GM19239 (cell line): ENCODE measurements around the gene WDR88.

Experiments
- DNase-seq: peaks from one replicate; pipeline ENCODE4 v3.0.0; 2011; ENCODE audit warnings: low spot score; ENCODE audit not compliant: insufficient read length
- FAIRE-seq: peaks from 2 replicates; lab custom pipeline; 2011; peaks lifted over from hg19 to GRCh38; lab: Jason Lieb, UNC

The WDR88 gene

DNA sequence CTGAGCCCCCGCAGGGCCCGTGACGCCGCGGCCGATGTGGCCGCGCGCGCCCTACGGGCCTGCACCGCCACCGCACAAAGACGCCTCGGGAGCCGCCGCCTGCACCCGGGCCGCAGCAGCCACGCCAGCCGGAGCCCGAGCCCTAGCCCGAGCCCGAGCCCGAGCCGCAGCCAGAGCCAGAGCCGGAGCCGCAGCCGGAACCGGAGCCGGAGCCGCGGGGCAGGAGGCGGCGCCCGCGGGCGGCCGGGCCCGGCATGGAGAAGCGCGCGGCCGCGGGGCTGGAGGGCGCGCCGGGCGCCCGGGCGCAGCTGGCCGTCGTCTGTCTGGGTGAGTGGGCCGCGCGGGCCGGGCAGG, 62.6 kb downstream of the WDR88 start:
- FAIRE-seq: no peak
- no peak for DNase-seq

- no peak for FAIRE-seq
Measured at GRCh38 chr19:33194886-33195644, 63.2 kb downstream of the WDR88 start.

GRCh38 chr19:33195645-33196347, 63.9 kb downstream of the WDR88 start:
- FAIRE-seq (no peak), DNase-seq (no peak)

More at GRCh38 chr19:33194886-33195644, 63.2 kb downstream of the WDR88 start:
- DNase-seq: no peak

DNA sequence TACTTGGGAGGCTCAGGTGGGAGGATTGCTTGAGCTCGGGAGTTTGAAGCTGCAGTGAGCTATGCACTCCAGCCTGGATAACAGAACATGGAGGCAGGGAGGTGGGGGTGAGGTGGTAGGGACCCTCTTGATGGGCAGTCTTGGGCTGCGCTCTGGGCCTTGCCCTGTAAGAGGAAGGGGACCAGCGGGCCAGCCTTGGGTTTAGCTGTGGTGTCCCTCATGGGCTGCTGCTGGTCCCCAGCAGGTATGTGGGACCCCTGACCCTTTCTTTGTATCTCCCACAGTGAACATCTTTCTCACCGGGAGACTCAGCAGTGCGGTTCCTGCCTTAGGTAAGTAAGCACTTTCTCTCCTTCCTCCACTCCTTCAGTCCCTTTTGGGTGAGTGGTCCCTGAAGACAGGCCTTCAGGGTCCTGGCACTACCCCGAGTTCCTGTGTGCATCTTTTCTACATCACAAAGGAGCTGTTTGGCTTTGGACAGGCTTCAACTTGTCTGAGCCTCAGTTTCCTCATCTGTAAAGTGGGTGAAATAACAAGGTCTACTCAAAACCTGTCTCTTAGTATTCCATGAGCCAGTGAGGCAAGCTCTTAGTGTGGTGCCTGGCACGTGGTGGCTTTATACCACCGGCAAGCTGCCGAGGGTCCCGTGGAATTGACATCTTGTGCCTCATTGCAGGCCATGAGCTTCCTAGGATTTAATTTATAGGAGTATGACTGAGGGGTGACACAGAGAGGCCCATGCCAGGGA, 64.7 kb downstream of the WDR88 start:
- DNase-seq: no peak
- no peak for FAIRE-seq

GRCh38 chr19:33197591-33198000, 65.7 kb downstream of the WDR88 start:
- DNase-seq (no peak), FAIRE-seq (no peak)

DNA sequence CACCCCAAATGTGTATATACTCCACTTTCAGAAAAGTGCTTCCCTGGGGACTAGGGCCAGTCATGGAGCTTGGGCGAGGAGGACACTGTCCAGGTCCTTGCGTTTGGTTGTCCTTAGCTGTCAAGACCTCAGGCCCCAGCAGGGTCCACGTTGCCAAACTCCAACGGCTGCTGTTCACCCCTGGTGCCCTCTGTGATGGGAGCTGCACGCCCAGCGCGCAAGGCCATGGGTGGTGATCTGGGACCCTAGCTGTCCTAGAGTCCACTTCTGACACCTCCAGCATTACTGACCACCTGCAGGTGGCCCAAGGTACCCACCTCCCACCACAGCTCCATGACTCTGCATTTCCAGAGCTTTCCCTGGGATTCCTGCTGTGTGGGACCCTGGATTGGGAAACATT, 66.3 kb downstream of the WDR88 start:
- FAIRE-seq (no peak), DNase-seq (no peak)

- FAIRE-seq: no peak
- no peak for DNase-seq
Measured at GRCh38 chr19:33199441-33200265, 67.7 kb downstream of the WDR88 start.

DNA sequence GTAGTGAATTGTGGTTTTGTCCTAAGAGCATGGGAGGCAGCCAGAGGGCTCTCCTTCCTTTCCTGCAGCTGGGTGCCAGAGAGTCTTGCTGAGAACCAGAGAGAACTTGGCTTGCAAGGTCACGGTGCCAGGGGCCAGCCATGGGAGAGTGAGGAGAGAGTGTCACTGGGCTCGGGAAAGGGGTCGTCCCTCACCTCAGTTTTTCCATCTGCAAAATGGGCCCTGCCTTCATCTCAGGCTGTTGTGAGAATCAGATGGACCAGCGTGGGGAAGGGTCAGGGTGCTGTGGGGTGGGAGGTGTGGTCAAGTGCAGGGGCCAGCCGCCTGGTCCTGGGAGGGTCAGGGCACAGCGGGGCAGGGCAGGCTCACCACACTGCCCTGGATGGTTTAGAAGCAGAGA, 69.6 kb downstream of the WDR88 start:
- no peak for DNase-seq
- FAIRE-seq: no peak

DNA sequence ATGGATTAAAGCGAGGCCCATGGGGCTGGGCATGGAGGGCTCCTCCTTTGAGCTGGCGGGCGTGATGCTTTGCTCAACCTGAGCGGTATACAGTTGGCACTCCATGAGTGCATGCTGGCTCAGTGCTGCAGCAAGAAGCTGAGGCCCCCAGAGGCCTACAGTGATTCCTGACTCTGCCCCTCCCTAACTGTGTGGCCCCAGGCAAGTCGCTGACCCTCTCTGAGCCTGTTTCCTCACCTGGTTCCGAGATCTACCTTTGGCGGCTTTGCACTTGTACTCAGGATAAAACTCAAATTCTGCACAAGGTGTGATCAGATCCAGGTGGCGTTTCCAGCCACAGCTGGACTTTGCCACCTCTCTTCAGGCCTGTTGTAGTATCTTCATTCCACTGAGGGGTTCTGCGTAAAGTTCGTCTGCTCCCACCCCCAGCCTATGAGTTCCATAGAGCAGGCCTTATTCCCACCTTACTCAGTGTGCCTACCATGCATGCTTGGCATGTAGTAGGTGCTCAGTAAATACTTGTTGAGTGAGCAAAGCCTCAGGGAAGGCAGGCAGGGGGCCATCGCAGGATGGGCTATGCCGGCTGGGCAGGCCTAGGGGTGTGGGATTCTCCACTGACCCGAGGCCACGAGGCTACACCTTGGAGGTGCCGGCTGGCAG, 70.1 kb downstream of the WDR88 start:
- FAIRE-seq: no peak

GRCh38 chr19:33202546-33203507, 70.9 kb downstream of the WDR88 start:
- FAIRE-seq: no peak

More for the DNA sequence above, 70.1 kb downstream of the WDR88 start:
- DNase-seq: no peak

GRCh38 chr19:33203529-33203928, 71.6 kb downstream of the WDR88 start:
- no peak for FAIRE-seq

More at GRCh38 chr19:33202546-33203507, 70.9 kb downstream of the WDR88 start:
- DNase-seq: no peak

DNA sequence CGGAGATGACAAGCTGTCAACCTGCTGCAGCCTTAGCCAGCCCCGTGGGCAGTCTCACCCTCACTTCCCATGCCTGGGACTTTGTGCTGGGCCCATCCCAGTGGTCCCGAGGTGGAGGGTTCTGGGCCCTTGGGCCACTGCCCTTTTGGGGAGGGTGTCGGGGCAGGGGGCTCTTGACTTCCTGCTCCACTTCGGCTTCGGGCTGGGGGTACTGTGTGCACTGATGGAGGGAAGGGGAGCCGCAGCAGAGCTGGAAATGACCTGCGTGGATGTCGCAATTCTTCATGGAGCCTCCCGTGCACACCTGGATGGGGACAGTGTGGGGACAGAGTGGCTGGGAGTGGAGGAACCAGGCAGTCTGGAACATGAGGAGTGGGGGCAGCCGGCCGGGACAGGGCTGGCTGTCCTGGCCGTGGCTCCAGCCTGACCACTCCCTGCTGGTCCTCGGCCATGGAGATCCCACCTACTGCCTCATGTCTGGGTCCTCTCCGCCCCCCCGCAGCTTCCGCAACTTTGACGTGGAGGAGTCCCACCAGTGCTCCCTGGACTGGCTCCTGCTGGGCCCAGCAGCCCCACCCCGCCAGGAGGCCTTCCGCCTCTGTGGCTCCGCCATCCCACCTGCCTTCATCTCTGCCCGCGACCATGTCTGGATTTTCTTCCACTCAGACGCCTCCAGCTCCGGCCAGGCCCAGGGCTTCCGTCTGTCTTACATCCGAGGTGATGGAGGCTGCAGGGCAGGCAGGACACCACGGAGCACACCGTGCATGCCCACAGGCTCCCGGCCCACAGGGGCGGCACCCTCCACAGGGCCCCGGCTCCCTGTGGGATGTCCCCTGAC, 72.4 kb downstream of the WDR88 start:
- DNase-seq: no peak
- FAIRE-seq: no peak

More at GRCh38 chr19:33203529-33203928, 71.6 kb downstream of the WDR88 start:
- no peak for DNase-seq

DNA sequence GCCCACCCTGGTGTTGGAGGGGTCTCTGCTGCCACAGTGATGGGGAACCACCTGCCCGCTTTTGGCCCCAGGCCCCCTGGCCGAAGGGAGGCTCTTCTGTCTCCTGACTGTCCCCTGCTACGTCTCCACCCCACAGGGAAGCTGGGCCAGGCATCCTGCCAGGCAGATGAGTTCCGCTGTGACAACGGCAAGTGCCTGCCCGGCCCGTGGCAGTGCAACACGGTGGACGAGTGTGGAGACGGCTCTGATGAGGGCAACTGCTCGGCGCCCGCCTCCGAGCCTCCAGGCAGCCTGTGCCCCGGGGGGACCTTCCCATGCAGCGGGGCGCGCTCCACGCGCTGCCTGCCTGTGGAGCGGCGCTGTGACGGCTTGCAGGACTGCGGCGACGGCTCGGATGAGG, 73.2 kb downstream of the WDR88 start:
- DNase-seq (no peak), FAIRE-seq (no peak)

- DNase-seq (no peak), FAIRE-seq (no peak)
Measured at GRCh38 chr19:33205531-33206260, 73.8 kb downstream of the WDR88 start.

- FAIRE-seq: no peak
- DNase-seq: no peak
Measured at GRCh38 chr19:33206261-33207039, 74.5 kb downstream of the WDR88 start.

DNA sequence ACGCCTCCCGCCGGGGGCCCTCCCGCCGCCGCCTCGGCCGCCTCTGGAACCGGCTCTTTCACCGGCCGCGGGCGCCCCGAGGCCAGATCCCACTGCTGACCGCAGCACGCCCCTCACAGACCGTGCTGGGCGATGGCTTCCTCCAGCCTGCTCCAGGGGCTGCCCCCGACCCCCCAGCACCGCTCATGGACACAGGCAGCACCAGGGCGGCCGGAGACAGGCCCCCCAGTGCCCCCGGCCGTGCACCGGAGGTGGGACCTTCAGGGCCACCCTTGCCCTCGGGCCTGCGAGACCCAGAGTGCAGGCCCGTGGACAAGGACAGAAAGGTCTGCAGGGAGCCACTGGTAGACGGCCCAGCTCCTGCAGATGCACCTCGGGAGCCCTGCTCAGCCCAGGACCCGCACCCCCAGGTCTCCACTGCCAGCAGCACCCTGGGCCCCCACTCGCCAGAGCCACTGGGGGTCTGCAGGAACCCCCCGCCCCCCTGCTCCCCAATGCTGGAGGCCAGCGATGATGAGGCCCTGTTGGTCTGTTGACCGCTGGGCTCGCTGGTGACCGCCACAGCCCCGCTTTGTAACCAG, 75.2 kb downstream of the WDR88 start:
- no peak for FAIRE-seq
- DNase-seq: no peak
